GM12801 (cell line): Measurements from ENCODE around the gene ARSB.

Experiments used
- TF ChIP-seq, protein P1 (sequence below): IDR thresholded peaks from one replicate; pipeline ENCODE4 v1.5.1; 2011; ENCODE audit warnings: control low read depth; ENCODE audit not compliant: insufficient read length; ENCODE audit errors: extremely low read depth

The ARSB gene

DNA sequence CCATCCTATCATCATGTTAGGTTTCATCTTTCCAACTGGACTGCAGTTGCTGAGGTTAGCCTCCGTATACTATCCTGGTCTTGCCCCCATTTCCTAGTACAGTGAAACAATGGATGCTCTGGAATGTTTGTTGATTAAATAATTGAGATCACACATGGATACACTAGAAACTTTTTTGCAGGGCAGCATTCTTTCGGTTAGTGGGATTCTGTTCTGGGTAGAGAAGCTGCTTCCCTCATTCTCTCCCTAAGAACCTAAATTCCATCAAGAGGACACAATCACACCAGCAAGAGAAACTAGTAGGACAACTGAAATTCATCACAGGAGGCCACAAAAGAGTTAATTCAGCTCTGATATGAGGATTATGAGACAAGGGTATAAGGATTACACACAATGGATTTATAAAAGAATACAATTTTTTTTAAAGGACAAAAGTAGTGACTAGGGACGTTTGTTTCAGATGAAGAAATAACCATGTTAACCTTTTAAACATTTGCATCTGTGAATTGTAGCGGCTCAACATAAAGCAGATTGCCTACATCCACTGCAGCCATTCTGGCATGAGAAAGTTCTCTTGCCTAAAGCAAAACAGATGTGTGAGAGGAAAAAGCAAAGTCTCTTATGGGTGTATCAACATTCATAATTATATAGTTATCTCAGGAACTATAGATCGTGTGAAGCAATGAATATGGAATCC lies 173.8 kb downstream of the ARSB start:
- TF ChIP-seq, protein P1, sequence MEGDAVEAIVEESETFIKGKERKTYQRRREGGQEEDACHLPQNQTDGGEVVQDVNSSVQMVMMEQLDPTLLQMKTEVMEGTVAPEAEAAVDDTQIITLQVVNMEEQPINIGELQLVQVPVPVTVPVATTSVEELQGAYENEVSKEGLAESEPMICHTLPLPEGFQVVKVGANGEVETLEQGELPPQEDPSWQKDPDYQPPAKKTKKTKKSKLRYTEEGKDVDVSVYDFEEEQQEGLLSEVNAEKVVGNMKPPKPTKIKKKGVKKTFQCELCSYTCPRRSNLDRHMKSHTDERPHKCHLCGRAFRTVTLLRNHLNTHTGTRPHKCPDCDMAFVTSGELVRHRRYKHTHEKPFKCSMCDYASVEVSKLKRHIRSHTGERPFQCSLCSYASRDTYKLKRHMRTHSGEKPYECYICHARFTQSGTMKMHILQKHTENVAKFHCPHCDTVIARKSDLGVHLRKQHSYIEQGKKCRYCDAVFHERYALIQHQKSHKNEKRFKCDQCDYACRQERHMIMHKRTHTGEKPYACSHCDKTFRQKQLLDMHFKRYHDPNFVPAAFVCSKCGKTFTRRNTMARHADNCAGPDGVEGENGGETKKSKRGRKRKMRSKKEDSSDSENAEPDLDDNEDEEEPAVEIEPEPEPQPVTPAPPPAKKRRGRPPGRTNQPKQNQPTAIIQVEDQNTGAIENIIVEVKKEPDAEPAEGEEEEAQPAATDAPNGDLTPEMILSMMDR, result no peak

DNA sequence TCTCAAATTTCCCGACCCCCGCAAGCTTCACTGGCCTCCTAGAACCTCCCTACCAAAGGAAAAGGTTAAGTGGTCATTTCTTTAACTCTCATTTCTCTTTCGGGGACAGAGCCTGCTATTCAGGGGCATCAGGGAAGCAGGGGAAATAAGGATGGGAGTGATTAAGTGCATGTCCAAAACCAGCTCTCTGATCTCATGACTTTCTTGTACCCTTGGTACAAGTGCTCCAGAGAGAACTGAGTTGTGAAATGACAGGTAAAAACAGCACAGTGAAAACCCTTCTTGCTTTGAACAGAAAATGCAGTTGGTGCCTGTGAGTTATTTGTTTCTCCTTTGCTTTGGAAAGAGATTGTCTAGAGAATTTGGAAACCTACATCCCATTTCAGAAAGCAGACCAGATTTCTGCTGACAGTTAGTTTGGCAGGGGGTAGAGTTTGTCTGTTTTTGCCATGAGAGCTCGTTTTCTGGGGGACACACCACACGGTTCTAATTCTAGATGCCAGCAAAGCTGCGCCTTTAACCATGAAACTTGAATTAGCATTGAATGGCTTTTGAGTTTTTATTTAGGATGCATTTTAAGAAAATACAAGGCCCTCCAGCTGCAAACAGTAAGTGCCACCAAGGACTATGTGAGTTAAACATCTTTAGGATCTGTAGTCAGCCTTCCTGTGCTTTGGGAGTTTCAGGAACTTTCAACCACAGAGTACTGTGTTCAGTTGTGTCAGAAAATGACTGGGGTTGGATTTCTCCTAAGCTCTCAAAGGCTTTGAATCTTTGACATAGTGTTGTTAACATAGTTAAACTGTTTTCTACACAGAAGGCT lies 174.8 kb downstream of the ARSB start:
- TF ChIP-seq, protein P1, result no peak

DNA sequence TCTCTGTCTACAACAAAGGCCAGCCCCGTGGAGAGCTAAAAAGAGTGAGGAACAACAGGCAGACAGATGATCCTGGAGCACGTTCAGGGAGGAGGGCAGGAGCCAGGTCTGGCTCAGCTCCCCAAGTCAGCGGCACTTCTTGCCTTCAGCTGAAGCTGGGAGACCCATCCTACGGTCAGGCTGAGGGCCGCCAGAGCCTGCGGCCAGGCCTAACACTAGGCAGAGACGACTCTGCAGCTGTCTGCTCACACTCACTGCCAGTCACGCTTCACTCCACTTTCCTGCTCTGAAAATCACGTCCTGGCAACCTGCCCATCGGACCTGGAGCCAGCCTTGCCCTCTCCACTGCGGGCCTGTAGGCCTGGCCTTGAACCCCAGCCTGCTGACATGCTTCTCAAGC lies 175.7 kb downstream of the ARSB start:
- TF ChIP-seq, protein P1, result no peak

GRCh38 chr5:78808818-78809217 lies 176.3 kb downstream of the ARSB start:
- TF ChIP-seq, protein P1, result no peak

- TF ChIP-seq, protein P1, result no peak
Measured at GRCh38 chr5:78808380-78808779, 176.7 kb downstream of the ARSB start.

DNA sequence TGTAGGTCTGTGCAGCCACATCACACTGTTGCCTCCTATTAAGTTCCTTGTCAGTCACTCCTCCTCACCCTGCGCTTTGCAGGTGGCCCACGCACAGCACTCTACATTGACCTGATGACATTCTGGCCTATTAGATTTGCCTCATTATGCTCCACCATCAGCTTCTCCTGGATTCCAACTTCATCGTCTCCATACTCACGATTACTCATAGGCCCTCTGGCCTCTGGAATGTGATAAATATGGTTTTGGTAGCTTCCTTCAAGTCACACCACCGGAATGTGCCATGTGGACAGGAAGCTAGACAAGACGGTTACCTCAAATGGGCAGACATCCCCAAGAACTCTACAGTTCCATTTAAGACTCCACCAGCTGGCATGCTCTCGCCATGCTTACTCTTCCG lies 178.6 kb downstream of the ARSB start:
- TF ChIP-seq, protein P1, result no peak

GRCh38 chr5:78805474-78806124 lies 179.5 kb downstream of the ARSB start:
- TF ChIP-seq, protein P1, result no peak
